Suprapubic skin (tissue), 4 donors: ENCODE measurements around the gene USP5. TPM values are rescaled to one million over a fixed set of nuclear protein-coding genes. Genes with fewer than 3 reads are reported as not detected.
A peak's percentile ranks its signal among the peaks of the same experiment; 100 is the strongest.
"Not testable (repeated sequence)": the region's sequence is repeated elsewhere in the genome, so short reads cannot be mapped to it uniquely, and the experiment has no call there.

Source experiments
- DNase-seq, 2 donors: peaks; one replicate each; pipeline ENCODE4 v3.0.0-alpha.2; 2019; ENCODE audit warnings: low spot score in 2 of 2
- H3K27ac ChIP-seq: fragments of 200-600 bp; sonication (generic); one replicate; pipeline ENCODE4 v1.5.1; 2019
- H3K27me3 ChIP-seq: fragments of 200-600 bp; sonication (generic); one replicate; pipeline ENCODE4 v1.5.1; 2019
- H3K36me3 ChIP-seq: fragments of 200-600 bp; sonication (generic); one replicate; pipeline ENCODE4 v1.5.1; 2019
- H3K4me1 ChIP-seq: fragments of 200-600 bp; sonication (generic); one replicate; pipeline ENCODE4 v1.5.1; 2019
- H3K4me3 ChIP-seq: fragments of 200-600 bp; sonication (generic); one replicate; pipeline ENCODE4 v1.5.1; 2019; ENCODE audit warnings: mild to moderate bottlenecking
- H3K9me3 ChIP-seq: fragments of 200-600 bp; sonication (generic); one replicate; pipeline ENCODE4 v1.5.1; 2019
- EP300 ChIP-seq: sonication (generic); formaldehyde crosslinking; IDR thresholded peaks from one replicate; pipeline ENCODE4 v1.6.1; 2017; ENCODE audit warnings: antibody characterized with exemption
- POLR2A ChIP-seq, 2 donors: fragments of 450-650 bp; IDR thresholded peaks; one replicate each; pipeline ENCODE4 v1.6.1; 2017; ENCODE audit warnings: antibody characterized with exemption in 2 of 2, mild to moderate bottlenecking in 2 of 2, moderate library complexity in 2 of 2
- POLR2AphosphoS5 ChIP-seq, 3 donors: sonication (generic); formaldehyde crosslinking; IDR thresholded peaks; one replicate each; pipeline ENCODE4 v1.6.1; 2017; ENCODE audit warnings: antibody characterized with exemption in 3 of 3
- WGBS: methylation state at CpG from one replicate; pipeline ENCODE4 v1.1.5; 2018; 5-methylcytosine and 5-hydroxymethylcytosine counted together
- total RNA-seq, 4 donors: library from RNA; depleted of rRNA; stranded (reverse); fragments of >200 nt; gene quantifications; one replicate each; pipeline ENCODE4 v1.1.0, GENCODE V29; 2016
- TF ChIP-seq, protein P1 (sequence below), 2 donors: fragments of 200-600 bp in 1 of 2; fragments of 450-650 bp in 1 of 2; sonication (generic) in 1 of 2; IDR thresholded peaks; one replicate each; pipeline ENCODE4 v1.5.1; 2016 to 2019; ENCODE audit warnings: antibody characterized with exemption in 2 of 2, mild to moderate bottlenecking in 1 of 2, moderate library complexity in 1 of 2

Gene USP5
- total RNA-seq, 4 donors from 2014 or later: 54.7 to 71.8 (median 68.9) TPM

DNA sequence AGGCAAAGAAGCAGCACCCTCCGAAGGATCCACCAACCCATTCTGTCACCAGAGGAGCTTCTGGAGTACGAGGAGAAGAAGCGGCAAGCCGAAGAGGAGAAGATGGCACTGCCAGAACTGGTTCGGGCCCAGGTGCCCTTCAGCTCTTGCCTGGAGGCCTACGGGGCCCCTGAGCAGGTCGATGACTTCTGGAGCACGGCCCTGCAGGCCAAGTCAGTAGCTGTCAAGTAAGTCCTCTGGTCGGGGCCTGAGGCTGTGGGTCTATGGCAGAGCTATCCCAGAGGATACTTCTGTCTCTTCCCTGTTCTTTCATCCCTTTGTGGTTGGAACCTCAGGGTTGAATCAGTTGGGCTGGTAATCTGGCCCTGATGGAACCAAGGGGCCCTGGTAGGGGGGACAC, 9.4 kb downstream of the USP5 start:
- H3K36me3 ChIP-seq: peaks cover 97% of the 10 kb centered on the region
- H3K27ac ChIP-seq: no peak overlapping the region
- 93% methylated on average over 9 of the region's 9 CpGs for WGBS
- no peak overlapping the region for H3K4me3 ChIP-seq
- peaks cover under 1% of the 10 kb centered on the region for H3K4me1 ChIP-seq
- H3K27me3 ChIP-seq: no peaks in the 10 kb centered on the region
- no peaks in the 10 kb centered on the region for H3K9me3 ChIP-seq
- DNase-seq: no peak
- no peak for TF ChIP-seq POLR2A (IDR thresholded peaks at IDR 0.05)
- TF ChIP-seq, protein P1, sequence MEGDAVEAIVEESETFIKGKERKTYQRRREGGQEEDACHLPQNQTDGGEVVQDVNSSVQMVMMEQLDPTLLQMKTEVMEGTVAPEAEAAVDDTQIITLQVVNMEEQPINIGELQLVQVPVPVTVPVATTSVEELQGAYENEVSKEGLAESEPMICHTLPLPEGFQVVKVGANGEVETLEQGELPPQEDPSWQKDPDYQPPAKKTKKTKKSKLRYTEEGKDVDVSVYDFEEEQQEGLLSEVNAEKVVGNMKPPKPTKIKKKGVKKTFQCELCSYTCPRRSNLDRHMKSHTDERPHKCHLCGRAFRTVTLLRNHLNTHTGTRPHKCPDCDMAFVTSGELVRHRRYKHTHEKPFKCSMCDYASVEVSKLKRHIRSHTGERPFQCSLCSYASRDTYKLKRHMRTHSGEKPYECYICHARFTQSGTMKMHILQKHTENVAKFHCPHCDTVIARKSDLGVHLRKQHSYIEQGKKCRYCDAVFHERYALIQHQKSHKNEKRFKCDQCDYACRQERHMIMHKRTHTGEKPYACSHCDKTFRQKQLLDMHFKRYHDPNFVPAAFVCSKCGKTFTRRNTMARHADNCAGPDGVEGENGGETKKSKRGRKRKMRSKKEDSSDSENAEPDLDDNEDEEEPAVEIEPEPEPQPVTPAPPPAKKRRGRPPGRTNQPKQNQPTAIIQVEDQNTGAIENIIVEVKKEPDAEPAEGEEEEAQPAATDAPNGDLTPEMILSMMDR (IDR thresholded peaks at IDR 0.05): no peak
- no peak for TF ChIP-seq EP300
- TF ChIP-seq POLR2AphosphoS5 (IDR thresholded peaks at IDR 0.05): no peak

DNA sequence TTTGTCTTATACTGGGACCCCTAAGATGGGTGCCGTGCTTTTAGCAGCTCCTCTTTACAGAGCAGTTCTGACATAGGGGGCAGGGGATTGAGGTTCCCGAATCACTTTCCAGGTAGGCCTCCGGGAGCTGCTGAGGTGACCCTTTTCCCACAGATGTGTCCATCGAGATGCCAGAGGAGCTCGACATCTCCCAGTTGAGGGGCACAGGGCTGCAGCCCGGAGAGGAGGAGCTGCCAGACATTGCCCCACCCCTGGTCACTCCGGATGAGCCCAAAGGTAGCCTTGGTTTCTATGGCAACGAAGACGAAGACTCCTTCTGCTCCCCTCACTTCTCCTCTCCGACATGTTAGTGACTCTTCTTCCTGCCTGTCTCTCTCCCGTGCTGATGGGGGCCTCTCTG, 11.1 kb downstream of the USP5 start:
- WGBS: 91% methylated on average over 11 of the region's 11 CpGs
- DNase-seq: no peak
- H3K27ac ChIP-seq: no peak overlapping the region
- H3K9me3 ChIP-seq: no peaks in the 10 kb centered on the region
- peaks cover 81% of the 10 kb centered on the region for H3K36me3 ChIP-seq
- H3K4me1 ChIP-seq: peaks cover 10% of the 10 kb centered on the region
- TF ChIP-seq POLR2A (IDR thresholded peaks at IDR 0.05) (no peak), POLR2AphosphoS5 (IDR thresholded peaks at IDR 0.05) (no peak), EP300 (no peak)
- TF ChIP-seq, protein P1 (IDR thresholded peaks at IDR 0.05): no peak
- no peak overlapping the region for H3K4me3 ChIP-seq
- H3K27me3 ChIP-seq: no peaks in the 10 kb centered on the region

DNA sequence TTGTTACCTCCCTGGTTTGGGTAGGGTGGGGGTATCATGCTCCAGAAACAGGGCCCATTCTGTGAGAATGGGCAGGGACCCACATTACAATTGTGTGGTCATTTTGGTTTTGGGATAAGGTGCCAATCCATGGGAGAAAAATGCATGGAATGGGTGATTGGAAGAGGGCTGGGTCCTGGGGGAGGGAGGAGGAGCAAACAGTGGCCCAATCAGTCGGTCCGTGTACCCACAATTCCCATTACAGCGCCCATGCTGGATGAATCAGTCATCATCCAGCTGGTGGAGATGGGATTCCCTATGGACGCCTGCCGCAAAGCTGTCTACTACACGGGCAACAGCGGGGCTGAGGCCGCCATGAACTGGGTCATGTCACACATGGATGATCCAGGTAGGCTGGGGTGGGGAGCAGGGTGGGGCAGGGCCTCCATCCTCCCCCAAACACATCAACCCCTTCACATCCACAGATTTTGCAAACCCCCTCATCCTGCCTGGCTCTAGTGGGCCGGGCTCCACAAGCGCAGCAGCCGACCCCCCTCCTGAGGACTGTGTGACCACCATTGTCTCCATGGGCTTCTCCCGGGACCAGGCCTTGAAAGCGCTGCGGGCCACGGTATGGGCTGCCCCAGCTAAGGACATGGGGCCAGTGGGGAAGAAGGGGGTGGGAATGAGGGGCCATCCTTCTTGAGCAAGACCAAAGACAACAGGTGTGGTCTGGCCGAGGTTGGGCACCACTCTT, 11.8 kb downstream of the USP5 start:
- WGBS: 95% methylated on average over 16 of the region's 16 CpGs
- no peaks in the 10 kb centered on the region for H3K9me3 ChIP-seq
- no peak for DNase-seq
- peaks cover 17% of the 10 kb centered on the region for H3K4me1 ChIP-seq
- TF ChIP-seq POLR2AphosphoS5 (IDR thresholded peaks at IDR 0.05) (no peak), POLR2A (IDR thresholded peaks at IDR 0.05) (no peak), EP300 (no peak)
- TF ChIP-seq, protein P1 (IDR thresholded peaks at IDR 0.05): no peak
- no peaks in the 10 kb centered on the region for H3K27me3 ChIP-seq
- no peak overlapping the region for H3K4me3 ChIP-seq
- peaks cover 73% of the 10 kb centered on the region for H3K36me3 ChIP-seq
- no peak overlapping the region for H3K27ac ChIP-seq

DNA sequence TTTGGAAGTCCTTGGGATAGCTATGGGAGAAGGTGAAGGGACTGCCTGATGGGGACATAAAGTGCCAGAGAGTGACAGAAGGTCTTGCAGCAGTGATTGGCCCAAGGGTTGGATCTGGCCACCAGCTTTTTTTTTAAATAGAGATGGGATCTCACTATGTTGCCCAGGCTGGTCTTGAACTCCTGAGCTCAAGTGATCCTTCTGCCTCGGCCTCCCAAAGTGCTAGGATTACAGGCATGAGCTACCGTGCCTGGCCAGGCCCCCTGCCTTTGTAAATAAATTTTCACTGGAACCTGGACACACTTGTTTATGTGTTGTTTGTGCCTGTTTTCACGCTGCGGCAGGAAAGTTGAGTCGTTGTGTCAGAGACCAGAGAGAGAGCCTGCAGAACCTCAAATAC, 13.4 kb downstream of the USP5 start:
- not testable (repeated sequence) for DNase-seq, H3K27ac ChIP-seq, H3K27me3 ChIP-seq, H3K4me3 ChIP-seq, H3K9me3 ChIP-seq
- peaks cover 32% of the 10 kb centered on the region for H3K4me1 ChIP-seq
- 99% methylated on average over 5 of the region's 5 CpGs for WGBS
- H3K36me3 ChIP-seq: peaks cover 66% of the 10 kb centered on the region

DNA sequence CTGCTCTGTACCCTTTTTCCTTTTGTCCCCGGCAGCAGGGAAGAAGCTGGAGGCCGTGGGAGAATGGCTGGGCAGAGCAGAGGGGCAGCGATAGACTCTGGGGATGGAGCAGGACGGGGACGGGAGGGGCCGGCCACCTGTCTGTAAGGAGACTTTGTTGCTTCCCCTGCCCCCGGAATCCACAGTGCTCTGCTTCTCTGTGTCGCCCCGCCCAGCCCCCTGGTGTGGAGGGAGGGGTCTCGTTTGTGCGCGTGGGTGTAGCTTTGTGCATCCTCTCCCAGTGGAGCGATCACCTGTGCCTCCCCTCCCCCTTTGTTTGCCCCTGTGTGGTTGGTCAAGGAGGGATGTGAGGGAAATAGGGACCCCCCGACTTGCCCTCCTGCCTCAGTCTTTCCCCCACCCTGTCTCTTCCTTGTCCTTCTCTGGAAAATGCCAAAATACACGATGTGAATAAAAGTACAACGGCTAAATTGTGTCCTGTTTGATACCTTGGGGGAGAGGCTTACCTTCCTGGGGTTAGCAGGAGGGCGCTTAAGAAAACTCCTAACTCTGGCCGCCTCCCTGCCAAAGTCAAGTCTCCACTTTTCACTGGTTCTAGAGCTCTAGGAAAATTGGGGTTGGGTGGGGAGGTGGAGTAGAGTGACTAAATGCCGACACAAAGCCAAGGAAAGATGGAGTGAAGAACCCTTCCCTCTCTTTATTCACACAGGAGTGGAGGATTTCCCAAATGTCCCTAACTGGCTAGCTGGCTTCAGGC, 14.4 kb downstream of the USP5 start:
- TF ChIP-seq POLR2AphosphoS5 (IDR thresholded peaks at IDR 0.05): no peak
- no peak for TF ChIP-seq EP300
- TF ChIP-seq, protein P1 (IDR thresholded peaks at IDR 0.05): no peak
- TF ChIP-seq POLR2A (IDR thresholded peaks at IDR 0.05): no peak
- Histone ChIP-seq H3K4me1 (peaks cover 39% of the 10 kb centered on the region), H3K27ac (peak overlapping the region; percentile 94), H3K9me3 (no peaks in the 10 kb centered on the region), H3K4me3 (peak overlapping the region; percentile 97), H3K36me3 (peaks cover 66% of the 10 kb centered on the region), H3K27me3 (no peaks in the 10 kb centered on the region)
- no peak for DNase-seq
- WGBS: 65% methylated on average over 19 of the region's 19 CpGs
